ENCODE measurements around the gene LRRC75A.

DNA sequence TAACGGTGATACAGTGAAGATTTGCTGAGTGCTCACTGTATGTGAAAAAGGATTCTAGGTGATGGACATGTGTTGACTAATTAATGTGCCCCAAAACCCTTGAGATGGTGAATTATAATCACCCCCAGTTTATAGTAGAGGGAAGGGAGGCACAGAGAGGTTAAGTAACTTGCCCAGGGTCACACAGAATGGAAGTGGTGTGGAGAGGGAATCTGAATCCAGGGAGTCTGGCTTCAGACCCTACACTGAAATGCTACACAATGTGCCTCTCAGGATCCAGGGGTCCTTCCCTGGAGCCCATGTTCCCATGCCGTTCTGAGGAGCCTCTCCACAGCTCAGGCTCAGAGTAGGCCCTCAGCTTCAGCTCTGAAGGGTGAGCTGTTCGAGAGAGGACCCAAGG lies 65.0 kb downstream of the LRRC75A start:
- TF ChIP-seq POLR2A (IDR thresholded peaks at IDR 0.05; ENCODE audit: extremely low read depth, insufficient read length), result no peak
- TF ChIP-seq, protein P1, sequence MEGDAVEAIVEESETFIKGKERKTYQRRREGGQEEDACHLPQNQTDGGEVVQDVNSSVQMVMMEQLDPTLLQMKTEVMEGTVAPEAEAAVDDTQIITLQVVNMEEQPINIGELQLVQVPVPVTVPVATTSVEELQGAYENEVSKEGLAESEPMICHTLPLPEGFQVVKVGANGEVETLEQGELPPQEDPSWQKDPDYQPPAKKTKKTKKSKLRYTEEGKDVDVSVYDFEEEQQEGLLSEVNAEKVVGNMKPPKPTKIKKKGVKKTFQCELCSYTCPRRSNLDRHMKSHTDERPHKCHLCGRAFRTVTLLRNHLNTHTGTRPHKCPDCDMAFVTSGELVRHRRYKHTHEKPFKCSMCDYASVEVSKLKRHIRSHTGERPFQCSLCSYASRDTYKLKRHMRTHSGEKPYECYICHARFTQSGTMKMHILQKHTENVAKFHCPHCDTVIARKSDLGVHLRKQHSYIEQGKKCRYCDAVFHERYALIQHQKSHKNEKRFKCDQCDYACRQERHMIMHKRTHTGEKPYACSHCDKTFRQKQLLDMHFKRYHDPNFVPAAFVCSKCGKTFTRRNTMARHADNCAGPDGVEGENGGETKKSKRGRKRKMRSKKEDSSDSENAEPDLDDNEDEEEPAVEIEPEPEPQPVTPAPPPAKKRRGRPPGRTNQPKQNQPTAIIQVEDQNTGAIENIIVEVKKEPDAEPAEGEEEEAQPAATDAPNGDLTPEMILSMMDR (IDR thresholded peaks at IDR 0.05; ENCODE audit: low read depth, low read length), result no peak
